HG02870 (cell line): Measurements from ENCODE around the gene ADD1.

Experiments
- ATAC-seq: cut with Tn5 transposase; IDR thresholded peaks from one replicate; pipeline ENCODE4 v1.9.1; 2021; ENCODE audit warnings: mild to moderate bottlenecking, moderate library complexity; ENCODE audit not compliant: unreplicated experiment

Gene ADD1

GRCh38 chr4:2961421-2961810 is 117.8 kb downstream of the ADD1 start:
- ATAC-seq = no peak

GRCh38 chr4:2961811-2962441 is 118.3 kb downstream of the ADD1 start:
- peak; percentile 23 for ATAC-seq

GRCh38 chr4:2962614-2963174 is 119.0 kb downstream of the ADD1 start:
- ATAC-seq = peak; percentile 22

- peak; percentile 91 for ATAC-seq
Observed at GRCh38 chr4:2963175-2963965, 119.7 kb downstream of the ADD1 start, which contains the start of the genes GRK4 and NOP14. GRK4 (plus strand) TSS chr4:2963571; CDS start chr4:2964071, 500 bp downstream. NOP14 (minus strand) TSS chr4:2963406; CDS start chr4:2963319, 87 bp downstream.

- ATAC-seq = peak; percentile 29
Observed at GRCh38 chr4:2963966-2964471, 120.4 kb downstream of the ADD1 start.

- ATAC-seq = no peak
Observed at GRCh38 chr4:2964706-2965258, 121.1 kb downstream of the ADD1 start.

GRCh38 chr4:2965262-2965661 is 121.6 kb downstream of the ADD1 start:
- ATAC-seq = no peak

- ATAC-seq = no peak
Observed at GRCh38 chr4:2968381-2968780, 124.7 kb downstream of the ADD1 start.

GRCh38 chr4:2971275-2971674 is 127.6 kb downstream of the ADD1 start:
- no peak for ATAC-seq

GRCh38 chr4:2977211-2978088 is 133.8 kb downstream of the ADD1 start:
- ATAC-seq = no peak
